GM23338 (cell line): Measurements from ENCODE around the gene GNG12.
A peak's percentile ranks its signal among the peaks of the same experiment; 100 is the strongest.

Experiments
- CREB1 ChIP-seq: fragments of 250-450 bp; sonication (Bioruptor Pico); IDR thresholded peaks from 2 replicates; pipeline ENCODE4 v1.5.0; 2020; ENCODE audit warnings: low read depth, mild to moderate bottlenecking, moderate library complexity
- TF ChIP-seq, protein P1 (sequence below), 2 experiments: fragments of 200-600 bp in 1 of 2; sonication (generic) in 1 of 2; conservative IDR thresholded peaks; 2 replicates each; pipeline versions ENCODE4 v1.5.1 to v1.6.1; 2016 to 2017; ENCODE audit warnings: antibody characterized with exemption in 2 of 2, low read depth in 2 of 2, mild to moderate bottlenecking in 2 of 2, moderate library complexity in 1 of 2

GRCh38 chr1:67853704-67854103 lies 20.4 kb upstream of the GNG12 start:
- no peak for TF ChIP-seq CREB1 (CRISPR knock-in tag)
- TF ChIP-seq, protein P1, sequence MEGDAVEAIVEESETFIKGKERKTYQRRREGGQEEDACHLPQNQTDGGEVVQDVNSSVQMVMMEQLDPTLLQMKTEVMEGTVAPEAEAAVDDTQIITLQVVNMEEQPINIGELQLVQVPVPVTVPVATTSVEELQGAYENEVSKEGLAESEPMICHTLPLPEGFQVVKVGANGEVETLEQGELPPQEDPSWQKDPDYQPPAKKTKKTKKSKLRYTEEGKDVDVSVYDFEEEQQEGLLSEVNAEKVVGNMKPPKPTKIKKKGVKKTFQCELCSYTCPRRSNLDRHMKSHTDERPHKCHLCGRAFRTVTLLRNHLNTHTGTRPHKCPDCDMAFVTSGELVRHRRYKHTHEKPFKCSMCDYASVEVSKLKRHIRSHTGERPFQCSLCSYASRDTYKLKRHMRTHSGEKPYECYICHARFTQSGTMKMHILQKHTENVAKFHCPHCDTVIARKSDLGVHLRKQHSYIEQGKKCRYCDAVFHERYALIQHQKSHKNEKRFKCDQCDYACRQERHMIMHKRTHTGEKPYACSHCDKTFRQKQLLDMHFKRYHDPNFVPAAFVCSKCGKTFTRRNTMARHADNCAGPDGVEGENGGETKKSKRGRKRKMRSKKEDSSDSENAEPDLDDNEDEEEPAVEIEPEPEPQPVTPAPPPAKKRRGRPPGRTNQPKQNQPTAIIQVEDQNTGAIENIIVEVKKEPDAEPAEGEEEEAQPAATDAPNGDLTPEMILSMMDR (conservative IDR thresholded peaks at IDR 0.05; ENCODE audit: low read depth in 2 of 2): peak; percentile 82 to 99
